ENCODE results near the gene TBCE. TPM values are rescaled to one million over a fixed set of nuclear protein-coding genes. Genes with fewer than 3 reads are reported as not detected.

Gene TBCE
- total RNA-seq, 4 donors from 2014 or later = 38.0 to 50.3 (median 44.8) TPM

GRCh38 chr1:235325139-235325538 lies 42.1 kb upstream of the TBCE start:
- WGBS, 2 donors = 23% methylated on average over 3 of the region's 3 CpGs
- H3K27ac ChIP-seq = no peak overlapping the region
- H3K4me3 ChIP-seq (replicated peaks in 1 of 3) = no peak overlapping the region
- H3K4me1 ChIP-seq = peaks cover 16 to 22% of the 10 kb centered on the region in 2 donors
- no peaks in the 10 kb centered on the region for H3K9me3 ChIP-seq
- intact Hi-C loops (cut with DNase I) = loop anchor here (5.0 to 10.0 kb wide), 2 partner anchors 70 to 92 kb away; no protein-coding TSS in a partner anchor
- TF ChIP-seq POLR2A (IDR thresholded peaks at IDR 0.05) = no peak
- TF ChIP-seq, protein P1, sequence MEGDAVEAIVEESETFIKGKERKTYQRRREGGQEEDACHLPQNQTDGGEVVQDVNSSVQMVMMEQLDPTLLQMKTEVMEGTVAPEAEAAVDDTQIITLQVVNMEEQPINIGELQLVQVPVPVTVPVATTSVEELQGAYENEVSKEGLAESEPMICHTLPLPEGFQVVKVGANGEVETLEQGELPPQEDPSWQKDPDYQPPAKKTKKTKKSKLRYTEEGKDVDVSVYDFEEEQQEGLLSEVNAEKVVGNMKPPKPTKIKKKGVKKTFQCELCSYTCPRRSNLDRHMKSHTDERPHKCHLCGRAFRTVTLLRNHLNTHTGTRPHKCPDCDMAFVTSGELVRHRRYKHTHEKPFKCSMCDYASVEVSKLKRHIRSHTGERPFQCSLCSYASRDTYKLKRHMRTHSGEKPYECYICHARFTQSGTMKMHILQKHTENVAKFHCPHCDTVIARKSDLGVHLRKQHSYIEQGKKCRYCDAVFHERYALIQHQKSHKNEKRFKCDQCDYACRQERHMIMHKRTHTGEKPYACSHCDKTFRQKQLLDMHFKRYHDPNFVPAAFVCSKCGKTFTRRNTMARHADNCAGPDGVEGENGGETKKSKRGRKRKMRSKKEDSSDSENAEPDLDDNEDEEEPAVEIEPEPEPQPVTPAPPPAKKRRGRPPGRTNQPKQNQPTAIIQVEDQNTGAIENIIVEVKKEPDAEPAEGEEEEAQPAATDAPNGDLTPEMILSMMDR (IDR thresholded peaks at IDR 0.05) = no peak
- DNase-seq = no peak
- no peaks in the 10 kb centered on the region for H3K27me3 ChIP-seq
- no peaks in the 10 kb centered on the region for H3K36me3 ChIP-seq

GRCh38 chr1:235325854-235326253 lies 41.4 kb upstream of the TBCE start:
- WGBS, 2 donors = 23 to 28% methylated on average over 2 of the region's 2 CpGs
- Histone ChIP-seq H3K4me3 (replicated peaks in 1 of 3) (no peak overlapping the region), H3K36me3 (no peaks in the 10 kb centered on the region), H3K4me1 (peaks cover 23 to 27% of the 10 kb centered on the region in 2 donors), H3K27me3 (no peaks in the 10 kb centered on the region), H3K9me3 (no peaks in the 10 kb centered on the region), H3K27ac (no peak overlapping the region)
- intact Hi-C loops (cut with DNase I) = loop anchor here (5.0 to 10.0 kb wide), 2 partner anchors 71 to 91 kb away; no protein-coding TSS in a partner anchor
- TF ChIP-seq POLR2A (IDR thresholded peaks at IDR 0.05) = no peak
- TF ChIP-seq, protein P1 (IDR thresholded peaks at IDR 0.05) = no peak
- DNase-seq = no peak

GRCh38 chr1:235326719-235327558 lies 40.3 kb upstream of the TBCE start:
- H3K27ac ChIP-seq = peak overlapping the region; percentile 94 to 98 (median 97)
- intact Hi-C loops (cut with DNase I) = loop anchor here (5.0 to 10.0 kb wide), 2 partner anchors 72 to 90 kb away; no protein-coding TSS in a partner anchor
- WGBS, 2 donors = 1% methylated on average over 13 to 33 of the region's 78 CpGs
- H3K4me3 ChIP-seq (replicated peaks in 1 of 3) = peak overlapping the region; percentile 56 to 95 (median 85)
- H3K27me3 ChIP-seq = no peaks in the 10 kb centered on the region
- no peaks in the 10 kb centered on the region for H3K9me3 ChIP-seq
- peak; percentile 40 to 51 for DNase-seq
- peaks cover 33 to 34% of the 10 kb centered on the region in 2 donors for H3K4me1 ChIP-seq
- H3K36me3 ChIP-seq = no peaks in the 10 kb centered on the region
- no peak for TF ChIP-seq POLR2A (IDR thresholded peaks at IDR 0.05)
- TF ChIP-seq, protein P1 (IDR thresholded peaks at IDR 0.05) = no peak

DNA sequence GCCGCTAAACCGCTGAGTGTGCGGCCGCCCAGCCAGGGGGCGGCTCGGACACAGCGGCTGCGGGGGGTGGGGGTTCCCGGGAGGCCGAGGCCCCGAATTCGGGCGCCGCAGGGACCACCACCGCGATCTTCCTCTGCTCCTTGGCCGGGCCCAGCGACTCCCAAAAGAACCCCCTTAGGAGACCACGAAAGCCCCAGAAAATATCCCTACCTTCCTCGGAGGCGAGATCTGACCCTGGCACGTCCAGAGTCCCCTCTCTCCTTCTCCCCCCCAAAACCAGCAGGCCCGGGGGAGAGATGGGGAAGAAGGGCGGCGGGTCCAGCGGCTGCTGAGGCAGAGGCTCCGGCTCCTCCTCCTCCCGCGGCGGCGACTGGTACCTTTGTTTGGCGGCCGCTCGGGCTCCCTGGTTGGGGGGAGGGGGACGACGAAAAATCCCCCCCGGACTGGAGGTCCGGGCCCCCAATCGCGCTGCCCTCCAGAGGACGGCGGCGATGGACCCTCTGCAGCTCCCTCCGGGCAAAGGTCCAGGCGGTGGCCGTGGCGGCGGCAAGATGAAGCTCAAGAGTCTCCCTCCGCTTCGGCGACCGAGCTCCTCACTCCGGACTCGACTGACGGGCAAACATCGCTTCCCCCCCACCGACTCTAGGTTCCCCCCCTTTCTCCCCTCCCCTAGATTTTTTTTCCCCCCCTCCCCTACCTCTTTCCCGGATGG lies 39.5 kb upstream of the TBCE start, which contains the start of gene ARID4B:
Gene ARID4B (minus strand): TSS at position 621 of the 712 bp plus-strand sequence. CDS start 1,260 bp downstream, outside the sequence.
- Histone ChIP-seq H3K27me3 (no peaks in the 10 kb centered on the region), H3K4me1 (peaks cover 39 to 40% of the 10 kb centered on the region in 2 donors), H3K4me3 (replicated peaks in 1 of 3) (peak within 1 kb of the TSS; percentile 59 to 95 (median 85)), H3K27ac (peak within 1 kb of the TSS; percentile 94 to 98 (median 97)), H3K36me3 (no peaks in the 10 kb centered on the region), H3K9me3 (no peaks in the 10 kb centered on the region)
- intact Hi-C loops (cut with DNase I) = loop anchor here (5.0 to 10.0 kb wide), 2 partner anchors 73 to 90 kb away; no protein-coding TSS in a partner anchor
- WGBS, 2 donors = 0% methylated on average over 14 to 25 of the region's 58 CpGs
- DNase-seq = peak in 1 of 2 donors; percentile 84
- peak; percentile 14 to 77 for TF ChIP-seq POLR2A (IDR thresholded peaks at IDR 0.05)
- TF ChIP-seq, protein P1 (IDR thresholded peaks at IDR 0.05) = no peak
